Omental fat pad (tissue), 4 donors: ENCODE measurements around the gene RIN1. TPM values are rescaled to one million over a fixed set of nuclear protein-coding genes. Genes with fewer than 3 reads are reported as not detected.
"Not testable (repeated sequence)": the region's sequence is repeated elsewhere in the genome, so short reads cannot be mapped to it uniquely, and the experiment has no call there.

Source experiments
- ATAC-seq: fragments of 150-250 bp; one replicate; pipeline ENCODE4 v1.9.1; 2016; ENCODE audit warnings: mild to moderate bottlenecking, moderate library complexity; ENCODE audit not compliant: low FRiP score
- DNase-seq: peaks from one replicate; pipeline ENCODE4 v3.0.0-alpha.2; 2019; ENCODE audit warnings: low spot score
- total RNA-seq, 4 donors: library from RNA; depleted of rRNA; stranded (reverse); fragments of >200 nt; gene quantifications; one replicate each; pipeline ENCODE4 v1.1.0, GENCODE V29; 2016
- TF ChIP-seq, protein P1 (sequence below), 3 donors: fragments of 450-650 bp; IDR thresholded peaks; one replicate each; pipeline ENCODE4 v1.5.1; 2016 to 2017; ENCODE audit warnings: antibody characterized with exemption in 3 of 3, mild to moderate bottlenecking in 3 of 3, moderate library complexity in 2 of 3

RIN1 gene
- total RNA-seq, 4 donors from 2014 or later: 2.9 to 34.6 (median 3.6) TPM

- DNase-seq (no peak), ATAC-seq (no peak)
- TF ChIP-seq, protein P1, sequence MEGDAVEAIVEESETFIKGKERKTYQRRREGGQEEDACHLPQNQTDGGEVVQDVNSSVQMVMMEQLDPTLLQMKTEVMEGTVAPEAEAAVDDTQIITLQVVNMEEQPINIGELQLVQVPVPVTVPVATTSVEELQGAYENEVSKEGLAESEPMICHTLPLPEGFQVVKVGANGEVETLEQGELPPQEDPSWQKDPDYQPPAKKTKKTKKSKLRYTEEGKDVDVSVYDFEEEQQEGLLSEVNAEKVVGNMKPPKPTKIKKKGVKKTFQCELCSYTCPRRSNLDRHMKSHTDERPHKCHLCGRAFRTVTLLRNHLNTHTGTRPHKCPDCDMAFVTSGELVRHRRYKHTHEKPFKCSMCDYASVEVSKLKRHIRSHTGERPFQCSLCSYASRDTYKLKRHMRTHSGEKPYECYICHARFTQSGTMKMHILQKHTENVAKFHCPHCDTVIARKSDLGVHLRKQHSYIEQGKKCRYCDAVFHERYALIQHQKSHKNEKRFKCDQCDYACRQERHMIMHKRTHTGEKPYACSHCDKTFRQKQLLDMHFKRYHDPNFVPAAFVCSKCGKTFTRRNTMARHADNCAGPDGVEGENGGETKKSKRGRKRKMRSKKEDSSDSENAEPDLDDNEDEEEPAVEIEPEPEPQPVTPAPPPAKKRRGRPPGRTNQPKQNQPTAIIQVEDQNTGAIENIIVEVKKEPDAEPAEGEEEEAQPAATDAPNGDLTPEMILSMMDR (IDR thresholded peaks at IDR 0.05): no peak
These were observed 27.0 kb upstream of the RIN1 start for GRCh38 chr11:66363187-66363601.

DNA sequence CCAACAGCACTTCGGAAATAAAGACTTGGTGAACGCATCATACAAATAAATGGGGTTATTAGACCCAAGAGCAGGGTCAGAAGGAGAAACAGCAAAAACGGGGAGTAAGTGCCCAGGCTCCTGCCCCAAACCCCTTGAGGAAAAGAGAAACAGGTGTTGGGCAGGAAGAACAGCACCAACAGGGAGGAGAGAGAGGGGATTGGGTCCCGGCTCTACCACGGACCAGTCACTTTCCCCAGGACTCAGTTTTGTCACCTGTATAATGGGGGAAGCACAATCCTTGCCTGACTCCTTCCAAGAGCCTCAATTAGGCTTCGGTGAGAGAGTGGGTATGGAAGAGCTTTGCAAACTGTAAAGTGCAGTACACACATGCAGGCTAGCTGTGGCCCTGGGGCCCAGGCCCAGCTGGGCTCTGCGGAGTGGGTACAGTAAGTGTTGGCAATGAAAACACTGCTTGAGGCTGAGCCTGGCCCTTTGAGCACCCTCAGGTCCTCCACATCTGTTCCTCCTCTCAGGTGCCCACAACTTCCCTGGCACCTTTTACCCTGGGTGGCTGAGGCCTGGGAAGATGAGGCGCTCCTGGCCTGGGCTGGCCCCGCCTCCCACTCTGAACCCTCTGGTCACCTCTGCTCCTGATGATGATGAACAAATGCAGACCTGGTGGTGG is 26.4 kb upstream of the RIN1 start:
- ATAC-seq (no peak), DNase-seq (no peak)
- TF ChIP-seq, protein P1 (IDR thresholded peaks at IDR 0.05): no peak

DNA sequence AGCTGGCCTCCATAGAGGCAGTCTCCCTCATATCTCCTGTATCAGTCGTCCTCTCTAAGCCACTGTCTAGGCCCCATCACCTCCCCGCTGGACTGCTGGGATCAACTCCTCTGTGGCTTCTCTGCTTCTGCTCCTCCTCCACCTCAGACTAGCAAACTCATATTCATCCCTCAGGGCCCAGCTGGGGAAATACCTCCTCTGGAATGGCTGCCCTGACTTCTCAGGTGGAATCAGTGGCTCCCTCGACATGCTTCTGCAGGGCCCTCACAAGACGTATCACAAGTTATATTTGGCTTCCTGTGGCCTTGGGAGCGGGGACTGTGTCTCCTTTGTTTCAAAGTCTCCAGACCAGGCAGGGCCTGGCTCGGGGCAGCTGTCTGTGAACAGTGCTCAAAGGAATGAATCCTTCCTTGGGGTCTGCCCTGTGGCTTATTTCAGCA is 25.3 kb upstream of the RIN1 start:
- DNase-seq: no peak
- TF ChIP-seq, protein P1 (IDR thresholded peaks at IDR 0.05): no peak
- ATAC-seq: no peak

- no peak for DNase-seq
- TF ChIP-seq, protein P1 (IDR thresholded peaks at IDR 0.05): no peak
- no peak for ATAC-seq
These were observed 24.3 kb upstream of the RIN1 start for GRCh38 chr11:66360406-66361073.

- ATAC-seq (no peak), DNase-seq (no peak)
- TF ChIP-seq, protein P1 (IDR thresholded peaks at IDR 0.05): no peak
These were observed 23.4 kb upstream of the RIN1 start for GRCh38 chr11:66359662-66360087.

GRCh38 chr11:66350560-66351235 is 14.5 kb upstream of the RIN1 start:
- ATAC-seq, DNase-seq: not testable (repeated sequence)

GRCh38 chr11:66349084-66349386 is 12.8 kb upstream of the RIN1 start:
- no peak for DNase-seq
- ATAC-seq: no peak
- TF ChIP-seq, protein P1 (IDR thresholded peaks at IDR 0.05): no peak
